Measurements from ENCODE around the gene MLLT3.

MLLT3 gene

GRCh38 chr9:20361656-20362570, 260.4 kb downstream of the MLLT3 start:
- TF ChIP-seq FOXP2 (optimal IDR thresholded peaks at IDR 0.05; ENCODE audit: borderline replicate concordance, extremely low read depth, extremely low read length, insufficient read depth): no peak
- TF ChIP-seq SIN3A (IDR thresholded peaks at IDR 0.05; ENCODE audit: borderline replicate concordance, insufficient read depth, low read length): no peak
- TF ChIP-seq POLR2AphosphoS5 (IDR thresholded peaks at IDR 0.05; ENCODE audit: low read depth, low read length): no peak
- TF ChIP-seq REST (IDR thresholded peaks at IDR 0.05; ENCODE audit: insufficient read depth in 1 of 2, low read depth in 2 of 2, low read length in 2 of 2): no peak
- TF ChIP-seq TAF1 (IDR thresholded peaks at IDR 0.05; ENCODE audit: borderline replicate concordance, insufficient read depth, low read length): no peak

- no peak for TF ChIP-seq SIN3A (IDR thresholded peaks at IDR 0.05; ENCODE audit: borderline replicate concordance, insufficient read depth, low read length)
- TF ChIP-seq POLR2AphosphoS5 (IDR thresholded peaks at IDR 0.05; ENCODE audit: low read depth, low read length): no peak
- TF ChIP-seq TAF1 (IDR thresholded peaks at IDR 0.05; ENCODE audit: borderline replicate concordance, insufficient read depth, low read length): no peak
- no peak for TF ChIP-seq FOXP2 (optimal IDR thresholded peaks at IDR 0.05; ENCODE audit: borderline replicate concordance, extremely low read depth, extremely low read length, insufficient read depth)
- TF ChIP-seq REST (IDR thresholded peaks at IDR 0.05; ENCODE audit: insufficient read depth in 1 of 2, low read depth in 2 of 2, low read length in 2 of 2): no peak
These were observed 261.1 kb downstream of the MLLT3 start for GRCh38 chr9:20361229-20361628.

GRCh38 chr9:20358207-20358606, 264.1 kb downstream of the MLLT3 start:
- TF ChIP-seq REST (IDR thresholded peaks at IDR 0.05; ENCODE audit: insufficient read depth in 1 of 2, low read depth in 2 of 2, low read length in 2 of 2) (no peak), FOXP2 (optimal IDR thresholded peaks at IDR 0.05; ENCODE audit: borderline replicate concordance, extremely low read depth, extremely low read length, insufficient read depth) (no peak), TAF1 (IDR thresholded peaks at IDR 0.05; ENCODE audit: borderline replicate concordance, insufficient read depth, low read length) (no peak), POLR2AphosphoS5 (IDR thresholded peaks at IDR 0.05; ENCODE audit: low read depth, low read length) (no peak), SIN3A (IDR thresholded peaks at IDR 0.05; ENCODE audit: borderline replicate concordance, insufficient read depth, low read length) (no peak)

GRCh38 chr9:20357037-20357432, 265.3 kb downstream of the MLLT3 start:
- no peak for TF ChIP-seq REST (IDR thresholded peaks at IDR 0.05; ENCODE audit: insufficient read depth in 1 of 2, low read depth in 2 of 2, low read length in 2 of 2)
- TF ChIP-seq TAF1 (IDR thresholded peaks at IDR 0.05; ENCODE audit: borderline replicate concordance, insufficient read depth, low read length): no peak
- TF ChIP-seq POLR2AphosphoS5 (IDR thresholded peaks at IDR 0.05; ENCODE audit: low read depth, low read length): no peak
- TF ChIP-seq FOXP2 (optimal IDR thresholded peaks at IDR 0.05; ENCODE audit: borderline replicate concordance, extremely low read depth, extremely low read length, insufficient read depth): no peak
- no peak for TF ChIP-seq SIN3A (IDR thresholded peaks at IDR 0.05; ENCODE audit: borderline replicate concordance, insufficient read depth, low read length)

Data from PFSK-1 (cell line).